Measurements from ENCODE around the gene NCAPD2. TPM values are rescaled to one million over a fixed set of nuclear protein-coding genes. Genes with fewer than 3 reads are reported as not detected.

NCAPD2 gene
- total RNA-seq, 1 experiment from 2014 or later, result 114 TPM

DNA sequence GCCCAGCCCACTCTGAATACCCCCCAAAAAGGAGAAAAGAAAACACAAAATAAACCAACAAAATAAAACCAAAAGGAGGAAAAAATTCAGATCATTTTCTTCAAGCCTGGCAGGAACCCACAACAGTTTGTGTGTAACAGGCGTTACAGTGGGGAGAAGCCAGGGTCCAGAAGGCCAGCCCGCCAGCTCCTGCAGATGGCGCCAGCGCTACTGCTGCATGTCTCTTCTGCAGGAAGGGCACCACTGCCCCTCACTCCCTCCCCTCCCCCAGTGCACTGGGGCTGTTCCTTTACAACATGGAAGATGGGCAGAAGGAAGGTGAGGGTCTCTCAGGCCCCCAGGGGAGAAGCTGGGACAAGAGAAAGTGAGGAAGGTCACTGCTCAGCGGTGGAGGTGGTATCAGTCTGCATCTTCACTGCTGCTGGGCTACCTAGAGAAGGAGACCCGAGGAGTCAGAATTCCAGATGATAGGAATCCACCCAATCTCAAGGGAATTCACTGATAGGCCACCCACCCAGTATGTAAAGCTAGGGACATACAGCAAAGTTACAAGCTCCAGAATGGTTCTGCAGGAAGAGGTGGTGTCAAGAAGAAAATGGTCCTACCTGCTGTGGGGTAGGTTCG is 76.5 kb downstream of the NCAPD2 start:
- Histone ChIP-seq H3K4me2 (ENCODE audit: insufficient read depth, insufficient read length, low read length) (no peak overlapping the region), H2BK12ac (ENCODE audit: insufficient read length, low read depth, low read length) (no peak overlapping the region), H3K56ac (ENCODE audit: insufficient read length, low read depth, low read length) (no peak overlapping the region), H4K5ac (ENCODE audit: insufficient read length, low read depth, low read length) (no peak overlapping the region), H3K79me1 (ENCODE audit: insufficient read depth, low read depth, low read length, poor library complexity, severe bottlenecking) (peaks cover 3% of the 10 kb centered on the region), H2BK20ac (ENCODE audit: low read depth, low read length, poor library complexity, severe bottlenecking) (no peak overlapping the region), H3K9ac (ENCODE audit: extremely low read depth, insufficient read length, low read length) (no peak overlapping the region), H4K8ac (replicated peaks; ENCODE audit: insufficient read length, low read depth, low read length) (no peak overlapping the region), H4K91ac (ENCODE audit: insufficient read length, low read depth, low read length) (no peak overlapping the region), H2BK5ac (ENCODE audit: insufficient read length, low read length) (no peak overlapping the region), H2AFZ (ENCODE audit: low read length) (no peak overlapping the region), H3K18ac (ENCODE audit: insufficient read length, low read depth, low read length) (no peak overlapping the region), H3T11ph (ENCODE audit: low read length) (no peak overlapping the region), H3K4me1 (ENCODE audit: insufficient read depth, low read length) (peaks cover 2% of the 10 kb centered on the region; the same call in 1 of the 2 replicates), H3K79me2 (ENCODE audit: insufficient read depth, low read length) (peaks cover 7% of the 10 kb centered on the region; the same call in 1 of the 2 replicates), H3K9me3 (ENCODE audit: control insufficient read depth, low read depth, low read length) (no peaks in the 10 kb centered on the region), H3K27me3 (ENCODE audit: insufficient read depth, low read length) (no peaks in the 10 kb centered on the region), H4K20me1 (ENCODE audit: control insufficient read depth, insufficient read depth, insufficient read length) (no peaks in the 10 kb centered on the region), H3K23ac (ENCODE audit: insufficient read length, low read depth, low read length) (no peak overlapping the region), H2BK15ac (ENCODE audit: low read depth, low read length) (no peak overlapping the region), H2BK120ac (ENCODE audit: low read depth, low read length, poor library complexity, severe bottlenecking) (no peak overlapping the region), H3K14ac (ENCODE audit: insufficient read depth, low read length) (no peak overlapping the region), H3K27ac (ENCODE audit: insufficient read length, low read depth, low read length) (no peak overlapping the region), H3K4ac (ENCODE audit: low read depth, low read length) (no peak overlapping the region), H3K23me2 (ENCODE audit: insufficient read length, low read depth, low read length, poor library complexity, severe bottlenecking) (peaks cover 8% of the 10 kb centered on the region), H2AK5ac (ENCODE audit: insufficient read length, low read length) (no peak overlapping the region)
- DNase-seq, result peak; percentile 90
- H3K4me1 Mint-ChIP-seq, result peaks cover 13 to 17% of the 10 kb centered on the region in 2 experiments
- TF ChIP-seq CTCF (conservative IDR thresholded peaks at IDR 0.05), result peak; percentile 84
- peak overlapping the region in 1 of 2 experiments; percentile 65; a peak in 3 of 5 replicates for H3K4me3 Mint-ChIP-seq
- peak overlapping the region in 2 of 3 experiments; percentile 66 to 73; a peak in 3 of 7 replicates for H3K27ac Mint-ChIP-seq
- H3K36me3 Mint-ChIP-seq (ENCODE audit: insufficient read depth in 1 of 3, low read depth in 3 of 3), result peaks cover 54 to 89% (median 71%) of the 10 kb centered on the region in 3 experiments
- WGBS (ENCODE audit: extremely low coverage, insufficient read length, low lambda C conversion rate), result no CpG with 5 or more reads among the region's 7 CpGs
- H3K9me3 Mint-ChIP-seq, result no peaks in the 10 kb centered on the region
- peaks cover 1% of the 10 kb centered on the region; the same call in 1 of the 2 replicates for H3K27me3 Mint-ChIP-seq (ENCODE audit: low read depth)

Data from H9 (cell line).